KMS-11 (cell line): ENCODE measurements around the gene GPR183.

Source experiments
- H2AFZ ChIP-seq: fragments of 200-600 bp; sonication (generic); 2 replicates; pipeline ENCODE4 v1.6.1; 2016; ENCODE audit warnings: antibody characterized with exemption, mixed run types, low read depth
- H3K27ac ChIP-seq: fragments of 200-600 bp; sonication (generic); 2 replicates; pipeline ENCODE4 v1.6.1; 2016; ENCODE audit warnings: mild to moderate bottlenecking, mixed run types
- H3K27me3 ChIP-seq: fragments of 200-600 bp; sonication (generic); 2 replicates; pipeline ENCODE4 v1.6.1; 2017; ENCODE audit warnings: mild to moderate bottlenecking, low read depth, mixed run types, moderate library complexity; ENCODE audit not compliant: insufficient read depth
- H3K36me3 ChIP-seq: fragments of 200-600 bp; sonication (generic); 2 replicates; pipeline ENCODE4 v1.6.1; 2017; ENCODE audit warnings: mild to moderate bottlenecking, mixed run types; ENCODE audit not compliant: insufficient read depth
- H3K4me1 ChIP-seq: fragments of 200-600 bp; sonication (generic); 2 replicates; pipeline ENCODE4 v1.6.1; 2016; ENCODE audit warnings: mild to moderate bottlenecking, low read depth, mixed run types; ENCODE audit not compliant: poor library complexity, severe bottlenecking
- H3K4me2 ChIP-seq: fragments of 200-600 bp; sonication (generic); 2 replicates; pipeline ENCODE4 v1.7.0; 2016; ENCODE audit warnings: mild to moderate bottlenecking, mixed run types
- H3K4me3 ChIP-seq: fragments of 200-600 bp; sonication (generic); IDR thresholded peaks from 2 replicates; pipeline ENCODE4 v1.6.1; 2017; ENCODE audit warnings: low read depth, low read length, mixed read lengths; ENCODE audit not compliant: insufficient read depth
- H3K79me2 ChIP-seq: fragments of 200-600 bp; sonication (generic); 2 replicates; pipeline ENCODE4 v1.6.1; 2016; ENCODE audit warnings: low read depth, mixed run types; ENCODE audit not compliant: insufficient read depth
- H3K9ac ChIP-seq: fragments of 200-600 bp; sonication (generic); 2 replicates; pipeline ENCODE4 v1.6.1; 2016; ENCODE audit warnings: mild to moderate bottlenecking, mixed run types
- H4K20me1 ChIP-seq: fragments of 200-600 bp; sonication (generic); 2 replicates; pipeline ENCODE4 v1.6.1; 2016; ENCODE audit warnings: mild to moderate bottlenecking, mixed run types; ENCODE audit not compliant: insufficient read depth
- TF ChIP-seq, protein P1 (sequence below): fragments of 200-600 bp; sonication (generic); conservative IDR thresholded peaks from 2 replicates; pipeline ENCODE4 v1.6.1; 2017; ENCODE audit warnings: low read depth, mild to moderate bottlenecking, antibody characterized with exemption, low read length, moderate library complexity, mixed read lengths

Gene GPR183

DNA sequence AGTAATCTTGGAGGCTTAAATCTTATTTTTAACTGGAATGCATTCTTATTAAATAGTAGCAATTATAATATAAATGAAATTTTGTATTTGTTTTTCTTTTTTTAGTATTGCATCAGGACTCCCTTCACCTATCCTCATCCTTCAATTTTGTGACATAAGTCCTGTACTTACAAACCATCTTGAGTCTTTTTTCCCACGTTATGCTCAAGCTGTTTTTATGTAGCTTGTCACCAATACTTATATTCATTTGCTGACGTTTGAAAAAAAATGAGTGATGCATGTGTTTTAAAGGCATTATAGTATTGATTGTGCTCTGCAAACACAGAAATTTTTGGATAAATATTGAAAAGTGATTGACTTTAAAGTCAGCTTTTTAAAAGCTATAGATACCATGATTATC lies 49.9 kb downstream of the GPR183 start:
- no peak overlapping the region for H3K9ac ChIP-seq
- H3K4me3 ChIP-seq = no peak overlapping the region
- H2AFZ ChIP-seq = no peak overlapping the region
- H3K27me3 ChIP-seq = no peaks in the 10 kb centered on the region
- H3K79me2 ChIP-seq = no peaks in the 10 kb centered on the region
- TF ChIP-seq, protein P1, sequence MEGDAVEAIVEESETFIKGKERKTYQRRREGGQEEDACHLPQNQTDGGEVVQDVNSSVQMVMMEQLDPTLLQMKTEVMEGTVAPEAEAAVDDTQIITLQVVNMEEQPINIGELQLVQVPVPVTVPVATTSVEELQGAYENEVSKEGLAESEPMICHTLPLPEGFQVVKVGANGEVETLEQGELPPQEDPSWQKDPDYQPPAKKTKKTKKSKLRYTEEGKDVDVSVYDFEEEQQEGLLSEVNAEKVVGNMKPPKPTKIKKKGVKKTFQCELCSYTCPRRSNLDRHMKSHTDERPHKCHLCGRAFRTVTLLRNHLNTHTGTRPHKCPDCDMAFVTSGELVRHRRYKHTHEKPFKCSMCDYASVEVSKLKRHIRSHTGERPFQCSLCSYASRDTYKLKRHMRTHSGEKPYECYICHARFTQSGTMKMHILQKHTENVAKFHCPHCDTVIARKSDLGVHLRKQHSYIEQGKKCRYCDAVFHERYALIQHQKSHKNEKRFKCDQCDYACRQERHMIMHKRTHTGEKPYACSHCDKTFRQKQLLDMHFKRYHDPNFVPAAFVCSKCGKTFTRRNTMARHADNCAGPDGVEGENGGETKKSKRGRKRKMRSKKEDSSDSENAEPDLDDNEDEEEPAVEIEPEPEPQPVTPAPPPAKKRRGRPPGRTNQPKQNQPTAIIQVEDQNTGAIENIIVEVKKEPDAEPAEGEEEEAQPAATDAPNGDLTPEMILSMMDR = no peak
- no peak overlapping the region for H3K27ac ChIP-seq
- H3K4me1 ChIP-seq = no peaks in the 10 kb centered on the region
- no peak overlapping the region for H3K4me2 ChIP-seq
- H4K20me1 ChIP-seq = no peaks in the 10 kb centered on the region
- no peaks in the 10 kb centered on the region for H3K36me3 ChIP-seq

DNA sequence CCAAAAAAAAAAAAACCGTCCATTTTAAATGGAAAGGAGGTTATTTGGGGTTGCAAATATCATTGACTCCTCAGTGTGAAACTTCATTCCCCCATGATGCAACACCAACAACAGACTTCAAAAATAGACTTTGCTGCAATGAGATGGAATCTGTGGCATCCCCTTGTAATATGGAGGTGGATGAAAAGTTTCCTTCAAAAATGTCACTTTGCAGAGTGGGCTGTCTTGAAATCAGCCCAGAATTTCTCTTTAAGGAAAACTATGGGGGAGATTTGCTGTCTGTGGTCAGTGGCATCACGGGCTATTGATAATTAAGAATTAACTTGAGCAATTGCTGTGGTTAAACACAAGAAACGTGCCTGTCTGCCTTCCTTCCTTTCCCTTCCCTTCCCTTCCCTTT lies 50.5 kb downstream of the GPR183 start:
- Histone ChIP-seq H3K4me3 (no peak overlapping the region), H3K4me2 (no peak overlapping the region), H4K20me1 (no peaks in the 10 kb centered on the region), H3K27ac (no peak overlapping the region), H3K27me3 (no peaks in the 10 kb centered on the region), H2AFZ (no peak overlapping the region), H3K9ac (no peak overlapping the region), H3K36me3 (no peaks in the 10 kb centered on the region), H3K79me2 (no peaks in the 10 kb centered on the region), H3K4me1 (no peaks in the 10 kb centered on the region)
- TF ChIP-seq, protein P1 = no peak

GRCh38 chr13:99256283-99256682 lies 50.9 kb downstream of the GPR183 start:
- Histone ChIP-seq H3K27ac (no peak overlapping the region), H3K27me3 (no peaks in the 10 kb centered on the region), H2AFZ (no peak overlapping the region), H3K4me3 (no peak overlapping the region), H3K79me2 (no peaks in the 10 kb centered on the region), H3K36me3 (no peaks in the 10 kb centered on the region), H4K20me1 (no peaks in the 10 kb centered on the region), H3K4me2 (no peak overlapping the region), H3K4me1 (no peaks in the 10 kb centered on the region), H3K9ac (no peak overlapping the region)
- TF ChIP-seq, protein P1 = no peak

DNA sequence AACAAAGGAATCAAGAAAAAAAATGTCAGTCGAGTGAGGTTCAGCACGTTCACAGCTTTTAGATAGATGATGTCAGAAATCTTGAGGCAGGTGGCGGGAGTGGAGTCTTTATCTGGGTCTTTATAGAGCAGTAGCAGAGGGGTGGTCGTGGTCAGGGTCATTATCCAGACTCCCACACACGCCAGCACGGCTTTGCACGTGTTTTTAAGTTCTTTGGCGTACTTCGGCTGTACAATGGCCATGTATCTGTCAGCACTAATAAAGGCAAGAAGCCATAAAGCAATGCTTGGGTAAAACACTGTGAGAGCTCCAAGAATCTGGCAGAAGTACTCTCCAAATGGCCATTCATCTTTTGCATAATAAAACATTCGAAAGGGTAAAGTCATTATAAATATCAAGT lies 51.9 kb downstream of the GPR183 start:
- Histone ChIP-seq H3K79me2 (no peaks in the 10 kb centered on the region), H3K36me3 (no peaks in the 10 kb centered on the region), H3K4me3 (no peak overlapping the region), H3K9ac (no peak overlapping the region), H3K4me2 (no peak overlapping the region), H4K20me1 (no peaks in the 10 kb centered on the region), H3K4me1 (no peaks in the 10 kb centered on the region), H2AFZ (no peak overlapping the region), H3K27me3 (no peaks in the 10 kb centered on the region), H3K27ac (no peak overlapping the region)
- TF ChIP-seq, protein P1 = no peak

DNA sequence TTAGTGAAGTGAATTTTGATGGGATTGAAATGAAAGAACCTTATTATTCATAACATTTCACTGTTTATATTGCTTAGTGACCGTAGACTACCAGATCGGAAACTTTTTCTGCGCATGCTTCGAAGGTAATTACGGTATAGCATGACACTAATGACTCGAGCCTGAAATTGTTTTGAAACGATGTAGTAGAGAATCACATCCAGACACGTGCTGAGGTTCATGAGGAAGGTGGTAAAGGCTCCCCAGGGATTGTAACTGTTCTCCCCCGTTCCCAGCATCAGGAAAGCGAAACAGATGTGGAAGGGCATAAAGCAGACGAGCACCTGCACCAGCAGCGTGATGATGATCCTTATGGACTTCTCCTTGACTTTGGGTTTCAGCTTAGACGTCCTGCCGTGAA lies 52.4 kb downstream of the GPR183 start:
- Histone ChIP-seq H3K79me2 (no peaks in the 10 kb centered on the region), H3K36me3 (no peaks in the 10 kb centered on the region), H3K27ac (no peak overlapping the region), H4K20me1 (no peaks in the 10 kb centered on the region), H2AFZ (no peak overlapping the region), H3K4me1 (no peaks in the 10 kb centered on the region), H3K4me3 (no peak overlapping the region), H3K9ac (no peak overlapping the region), H3K27me3 (no peaks in the 10 kb centered on the region), H3K4me2 (no peak overlapping the region)
- TF ChIP-seq, protein P1 = no peak
